HG03103 (cell line): Measurements from ENCODE around the gene C1orf116.

ENCODE experiments used
- ATAC-seq: cut with Tn5 transposase; IDR thresholded peaks from one replicate; pipeline ENCODE4 v1.9.1; 2021; ENCODE audit warnings: low read depth; ENCODE audit not compliant: unreplicated experiment

C1orf116 gene

DNA sequence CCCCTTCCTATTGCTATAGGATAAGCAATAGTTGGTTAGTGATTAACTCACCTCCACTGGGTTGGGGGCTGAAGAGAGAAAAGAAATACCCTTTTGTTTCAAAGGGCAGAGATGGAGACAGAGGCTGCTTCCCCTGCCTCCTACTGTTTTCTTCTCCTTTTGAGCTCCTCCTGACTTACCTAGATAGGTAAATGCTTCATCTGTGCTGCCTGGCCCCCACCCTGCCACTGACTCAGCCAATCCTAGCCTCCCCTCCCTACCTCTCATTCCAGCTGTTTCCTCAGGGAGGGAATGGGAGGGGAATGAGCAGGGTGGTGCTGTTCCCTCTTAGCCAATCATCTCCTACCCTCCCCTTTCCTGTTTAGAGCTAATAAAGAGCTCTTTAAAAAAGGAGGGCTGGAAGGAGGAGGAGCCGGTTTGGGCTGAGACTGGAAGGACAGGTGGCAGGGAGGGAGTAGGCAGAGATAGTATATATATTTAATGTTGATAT is at the start of gene C1orf116:
Gene C1orf116 (minus strand): TSS at position 229 of the 490 bp plus-strand sequence. CDS start 5,158 bp downstream, outside the sequence.
- ATAC-seq: no peak

GRCh38 chr1:207081806-207082205 is 49.2 kb upstream of the C1orf116 start:
- no peak for ATAC-seq

DNA sequence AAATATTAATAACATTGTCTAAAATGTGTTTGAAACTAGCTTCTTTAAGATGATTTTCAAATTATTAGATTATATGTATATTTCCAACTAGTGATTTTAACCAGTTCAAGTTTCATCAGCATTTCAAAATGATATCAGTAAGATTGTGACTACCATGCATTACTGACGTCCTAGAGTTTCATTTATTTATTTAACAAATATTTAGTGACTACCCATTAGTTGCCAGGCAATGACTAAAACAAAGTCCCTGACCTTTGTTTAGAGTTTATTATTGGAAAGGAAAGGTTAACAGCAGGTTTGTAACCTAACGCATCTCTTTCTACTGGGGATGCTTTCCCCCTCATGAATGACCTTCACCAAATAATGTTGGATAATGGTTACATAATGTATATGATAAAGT is 48.5 kb upstream of the C1orf116 start:
- no peak for ATAC-seq

DNA sequence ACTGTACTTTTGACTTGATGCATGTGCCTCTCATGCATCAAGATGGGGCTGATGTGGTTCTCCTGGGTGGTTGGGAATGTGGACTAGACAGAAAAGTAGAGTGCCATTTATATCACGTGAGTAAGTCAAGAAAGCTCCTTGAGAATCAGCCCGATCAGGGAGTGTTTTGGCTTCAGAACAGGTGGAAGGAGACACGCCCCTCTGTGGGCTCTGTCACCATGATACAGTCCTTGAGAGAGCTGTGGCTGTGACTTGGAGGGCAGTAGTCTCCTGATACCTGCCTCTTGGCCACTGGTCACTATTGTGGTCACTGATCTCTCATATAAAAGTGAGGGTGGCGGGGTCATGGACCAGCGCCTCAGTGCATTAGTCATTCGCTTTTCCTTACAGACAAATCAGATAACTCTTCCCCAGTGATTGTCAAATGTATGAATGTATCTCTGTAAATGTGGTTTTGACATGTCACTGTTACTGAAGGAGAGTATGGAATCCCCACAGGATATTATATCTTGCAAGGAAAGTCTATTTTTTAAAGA is 47.2 kb upstream of the C1orf116 start:
- no peak for ATAC-seq

GRCh38 chr1:207078578-207079132 is 46.1 kb upstream of the C1orf116 start:
- no peak for ATAC-seq

- ATAC-seq: no peak
These were observed 45.2 kb upstream of the C1orf116 start for GRCh38 chr1:207077470-207078377.

GRCh38 chr1:207077012-207077411 is 44.5 kb upstream of the C1orf116 start:
- no peak for ATAC-seq

- no peak for ATAC-seq
These were observed 43.8 kb upstream of the C1orf116 start for GRCh38 chr1:207076181-207076955.

- ATAC-seq: no peak
These were observed 41.6 kb upstream of the C1orf116 start for GRCh38 chr1:207073906-207074820.

- no peak for ATAC-seq
These were observed 39.7 kb upstream of the C1orf116 start for GRCh38 chr1:207072233-207072632.

GRCh38 chr1:207071426-207071825 is 38.9 kb upstream of the C1orf116 start:
- no peak for ATAC-seq

DNA sequence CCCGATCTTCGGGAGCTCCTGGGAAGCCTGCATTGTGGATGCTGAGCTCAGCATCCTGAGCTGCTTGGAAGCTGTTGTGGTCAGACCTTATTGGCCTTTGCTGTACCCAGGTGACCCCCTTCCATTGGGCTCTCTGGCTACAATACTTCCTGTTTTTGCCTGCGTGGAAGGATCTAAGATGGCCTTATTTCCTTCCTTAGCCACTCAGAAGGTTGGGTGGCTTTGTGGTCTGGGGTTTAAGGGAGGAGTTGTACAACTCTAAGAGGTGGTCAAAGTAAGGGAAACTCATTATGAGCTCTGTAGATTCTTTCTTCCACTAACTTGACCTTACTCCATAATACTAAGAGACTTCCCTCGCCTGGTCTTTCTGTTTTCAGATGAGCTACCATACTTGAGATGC is 38.3 kb upstream of the C1orf116 start:
- no peak for ATAC-seq

GRCh38 chr1:207069858-207070506 is 37.4 kb upstream of the C1orf116 start:
- no peak for ATAC-seq

GRCh38 chr1:207069061-207069460 is 36.5 kb upstream of the C1orf116 start:
- ATAC-seq: no peak

- no peak for ATAC-seq
These were observed 35.1 kb upstream of the C1orf116 start for GRCh38 chr1:207067665-207068064.

DNA sequence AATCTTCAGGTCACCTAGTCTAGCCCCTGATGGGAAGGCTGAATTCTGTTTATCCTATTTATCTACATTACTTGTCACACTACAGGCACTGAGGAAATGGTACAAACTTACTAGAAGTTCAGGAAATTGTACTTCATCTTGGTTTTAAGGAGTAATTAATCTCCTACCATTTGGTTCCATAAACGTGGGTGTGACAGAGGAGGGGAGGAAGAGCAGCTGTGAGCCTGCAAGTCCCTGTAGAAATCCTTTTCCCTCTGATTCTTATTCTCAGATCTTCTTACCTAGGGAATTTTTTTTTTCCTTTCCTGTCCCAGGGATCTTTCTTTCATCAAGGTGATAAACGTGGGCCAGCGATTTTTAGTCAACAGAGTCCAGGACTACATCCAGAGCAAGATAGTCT is 34.6 kb upstream of the C1orf116 start:
- no peak for ATAC-seq

- ATAC-seq: no peak
These were observed 32.0 kb upstream of the C1orf116 start for GRCh38 chr1:207064561-207064960.

- ATAC-seq: no peak
These were observed 30.5 kb upstream of the C1orf116 start for GRCh38 chr1:207063014-207063413.

GRCh38 chr1:207062058-207062457 is 29.5 kb upstream of the C1orf116 start:
- no peak for ATAC-seq
